ENCODE measurements around the gene HIP1. TPM values are rescaled to one million over a fixed set of nuclear protein-coding genes. Genes with fewer than 3 reads are reported as not detected.
"Not testable (repeated sequence)": the region's sequence is repeated elsewhere in the genome, so short reads cannot be mapped to it uniquely, and the experiment has no call there.

The HIP1 gene
- total and polyA plus RNA-seq, 9 donors, result 17.3 to 28.4 (median 23.5) TPM

- WGBS (ENCODE audit: insufficient coverage), result 26% methylated on average over 3 of the region's 4 CpGs
- Histone ChIP-seq H3K9me3 (replicated peaks; ENCODE audit: control insufficient read depth, low read depth, low read length) (no peaks in the 10 kb centered on the region), H3K4me1 (ENCODE audit: control insufficient read depth, insufficient read depth, low read length) (peaks cover 7% of the 10 kb centered on the region), H3K36me3 (ENCODE audit: control insufficient read depth, insufficient read depth, low read length) (peaks cover 6% of the 10 kb centered on the region), H3K27me3 (ENCODE audit: control insufficient read depth, insufficient read depth, low read length) (no peaks in the 10 kb centered on the region), H3K27ac (ENCODE audit: low read length) (no peak overlapping the region), H3K4me3 (ENCODE audit: low read length) (no peak overlapping the region)
- no peak for DNase-seq
These were observed 8.9 kb downstream of the HIP1 start for GRCh38 chr7:75729851-75730274.

- Histone ChIP-seq H3K4me1 (ENCODE audit: control insufficient read depth, insufficient read depth, low read length) (peaks cover 7% of the 10 kb centered on the region), H3K9me3 (replicated peaks; ENCODE audit: control insufficient read depth, low read depth, low read length) (no peaks in the 10 kb centered on the region), H3K4me3 (ENCODE audit: low read length) (no peak overlapping the region), H3K27me3 (ENCODE audit: control insufficient read depth, insufficient read depth, low read length) (no peaks in the 10 kb centered on the region), H3K27ac (ENCODE audit: low read length) (no peak overlapping the region), H3K36me3 (ENCODE audit: control insufficient read depth, insufficient read depth, low read length) (peaks cover 6% of the 10 kb centered on the region)
- DNase-seq, result no peak
- 62% methylated on average over 5 of the region's 8 CpGs for WGBS (ENCODE audit: insufficient coverage)
These were observed 10.7 kb downstream of the HIP1 start for GRCh38 chr7:75727881-75728593.

- H3K36me3 ChIP-seq (ENCODE audit: control insufficient read depth, insufficient read depth, low read length); DNase-seq; H3K4me1 ChIP-seq (ENCODE audit: control insufficient read depth, insufficient read depth, low read length); H3K9me3 ChIP-seq (replicated peaks; ENCODE audit: control insufficient read depth, low read depth, low read length); H3K4me3 ChIP-seq (ENCODE audit: low read length); H3K27me3 ChIP-seq (ENCODE audit: control insufficient read depth, insufficient read depth, low read length); H3K27ac ChIP-seq (ENCODE audit: low read length): not testable (repeated sequence)
- 88% methylated on average over 5 of the region's 6 CpGs for WGBS (ENCODE audit: insufficient coverage)
These were observed 11.4 kb downstream of the HIP1 start for GRCh38 chr7:75727351-75727750.

- Histone ChIP-seq H3K27me3 (ENCODE audit: control insufficient read depth, insufficient read depth, low read length) (no peaks in the 10 kb centered on the region), H3K4me1 (ENCODE audit: control insufficient read depth, insufficient read depth, low read length) (peaks cover 7% of the 10 kb centered on the region), H3K9me3 (replicated peaks; ENCODE audit: control insufficient read depth, low read depth, low read length) (no peaks in the 10 kb centered on the region), H3K36me3 (ENCODE audit: control insufficient read depth, insufficient read depth, low read length) (no peaks in the 10 kb centered on the region), H3K4me3 (ENCODE audit: low read length) (no peak overlapping the region), H3K27ac (ENCODE audit: low read length) (no peak overlapping the region)
- WGBS (ENCODE audit: insufficient coverage), result 100% methylated on average over 2 of the region's 6 CpGs
- DNase-seq, result no peak
These were observed 13.4 kb downstream of the HIP1 start for GRCh38 chr7:75725306-75725705.

DNA sequence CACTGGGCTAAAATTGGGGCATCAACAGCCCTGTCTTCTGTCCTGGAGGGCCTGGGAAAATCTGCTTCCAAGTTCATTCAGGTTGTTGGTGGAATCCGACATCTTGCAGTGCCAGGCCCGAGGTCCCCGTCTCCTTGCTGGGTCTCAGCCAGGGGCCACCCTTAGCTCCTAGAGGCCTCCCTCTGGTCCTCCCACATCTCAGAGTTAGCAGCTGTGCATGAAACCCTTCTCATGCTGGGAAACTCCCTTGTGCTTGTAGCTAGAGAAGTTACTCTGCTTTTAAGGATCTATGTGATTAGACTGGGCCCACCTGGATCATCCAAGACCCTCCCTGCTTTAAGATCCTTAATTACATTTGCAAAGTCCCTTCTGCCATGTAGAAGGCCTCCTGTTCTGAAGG, 15.3 kb downstream of the HIP1 start:
- no peak overlapping the region for H3K27ac ChIP-seq (ENCODE audit: low read length)
- H3K36me3 ChIP-seq (ENCODE audit: control insufficient read depth, insufficient read depth, low read length), result no peaks in the 10 kb centered on the region

GRCh38 chr7:75722373-75722772, 16.4 kb downstream of the HIP1 start:
- no peak for DNase-seq
- WGBS (ENCODE audit: insufficient coverage), result 30% methylated on average over 3 of the region's 4 CpGs
- no peak overlapping the region for H3K27ac ChIP-seq (ENCODE audit: low read length)

More for the DNA sequence above, 15.3 kb downstream of the HIP1 start:
- Histone ChIP-seq H3K9me3 (replicated peaks; ENCODE audit: control insufficient read depth, low read depth, low read length) (no peaks in the 10 kb centered on the region), H3K4me3 (ENCODE audit: low read length) (no peak overlapping the region), H3K4me1 (ENCODE audit: control insufficient read depth, insufficient read depth, low read length) (peaks cover 5% of the 10 kb centered on the region), H3K27me3 (ENCODE audit: control insufficient read depth, insufficient read depth, low read length) (no peaks in the 10 kb centered on the region)
- no peak for DNase-seq
- 82% methylated on average over 3 of the region's 3 CpGs for WGBS (ENCODE audit: insufficient coverage)

DNA sequence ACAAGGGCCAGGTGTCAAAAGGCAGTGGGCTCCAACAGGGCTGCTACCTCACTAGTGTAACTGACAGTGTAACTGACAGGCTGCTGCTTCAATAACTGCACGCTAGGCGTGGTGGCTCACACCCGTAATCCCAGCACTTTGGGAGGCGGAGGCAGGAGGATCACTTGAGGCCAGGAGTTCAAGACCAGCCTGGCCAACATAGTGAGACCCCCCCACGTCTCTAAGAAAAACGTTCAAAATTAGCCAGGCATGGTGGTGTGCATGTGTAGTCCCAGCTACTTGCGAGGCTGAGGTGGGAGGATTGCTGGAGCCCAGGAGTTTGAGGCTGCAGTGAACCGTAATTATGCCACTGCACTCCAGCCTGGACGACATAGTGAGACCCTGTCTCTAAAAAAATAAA, 16.8 kb downstream of the HIP1 start:
- not testable (repeated sequence) for H3K27me3 ChIP-seq (ENCODE audit: control insufficient read depth, insufficient read depth, low read length); H3K9me3 ChIP-seq (replicated peaks; ENCODE audit: control insufficient read depth, low read depth, low read length); H3K4me1 ChIP-seq (ENCODE audit: control insufficient read depth, insufficient read depth, low read length); H3K36me3 ChIP-seq (ENCODE audit: control insufficient read depth, insufficient read depth, low read length); DNase-seq; H3K27ac ChIP-seq (ENCODE audit: low read length); H3K4me3 ChIP-seq (ENCODE audit: low read length)
- WGBS (ENCODE audit: insufficient coverage), result 89% methylated on average over 4 of the region's 9 CpGs

More at GRCh38 chr7:75722373-75722772, 16.4 kb downstream of the HIP1 start:
- H3K4me1 ChIP-seq (ENCODE audit: control insufficient read depth, insufficient read depth, low read length), result no peaks in the 10 kb centered on the region
- H3K27me3 ChIP-seq (ENCODE audit: control insufficient read depth, insufficient read depth, low read length), result no peaks in the 10 kb centered on the region
- H3K4me3 ChIP-seq (ENCODE audit: low read length), result no peak overlapping the region
- H3K36me3 ChIP-seq (ENCODE audit: control insufficient read depth, insufficient read depth, low read length), result no peaks in the 10 kb centered on the region
- no peaks in the 10 kb centered on the region for H3K9me3 ChIP-seq (replicated peaks; ENCODE audit: control insufficient read depth, low read depth, low read length)

GRCh38 chr7:75721426-75721825, 17.3 kb downstream of the HIP1 start:
- H3K36me3 ChIP-seq (ENCODE audit: control insufficient read depth, insufficient read depth, low read length), result no peaks in the 10 kb centered on the region
- no peaks in the 10 kb centered on the region for H3K9me3 ChIP-seq (replicated peaks; ENCODE audit: control insufficient read depth, low read depth, low read length)
- WGBS (ENCODE audit: insufficient coverage), result 81% methylated on average over 2 of the region's 2 CpGs
- H3K4me3 ChIP-seq (ENCODE audit: low read length), result no peak overlapping the region
- DNase-seq, result no peak
- H3K4me1 ChIP-seq (ENCODE audit: control insufficient read depth, insufficient read depth, low read length), result no peaks in the 10 kb centered on the region
- no peak overlapping the region for H3K27ac ChIP-seq (ENCODE audit: low read length)
- no peaks in the 10 kb centered on the region for H3K27me3 ChIP-seq (ENCODE audit: control insufficient read depth, insufficient read depth, low read length)

DNA sequence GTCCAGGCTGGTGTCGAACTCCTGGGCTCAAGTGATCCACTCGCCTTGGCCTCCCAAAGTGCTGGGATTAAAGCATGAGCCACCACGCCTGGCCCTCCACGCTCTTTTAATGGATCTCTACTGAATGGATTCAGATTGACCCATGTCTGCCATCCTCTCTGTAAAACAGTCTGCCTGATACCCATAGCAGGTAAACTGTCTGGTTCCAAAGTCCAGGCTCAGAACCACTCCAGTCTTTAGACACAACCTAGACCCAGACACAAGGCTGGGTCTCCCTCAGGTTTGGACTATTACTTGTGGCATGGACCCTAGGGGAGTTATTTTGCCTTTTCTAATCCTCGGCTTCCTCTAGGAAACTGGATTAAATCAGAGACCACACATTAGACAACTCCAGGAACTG, 19.1 kb downstream of the HIP1 start:
- Histone ChIP-seq H3K36me3 (ENCODE audit: control insufficient read depth, insufficient read depth, low read length) (no peaks in the 10 kb centered on the region), H3K27ac (ENCODE audit: low read length) (no peak overlapping the region), H3K4me3 (ENCODE audit: low read length) (no peak overlapping the region), H3K9me3 (replicated peaks; ENCODE audit: control insufficient read depth, low read depth, low read length) (no peaks in the 10 kb centered on the region), H3K4me1 (ENCODE audit: control insufficient read depth, insufficient read depth, low read length) (no peaks in the 10 kb centered on the region), H3K27me3 (ENCODE audit: control insufficient read depth, insufficient read depth, low read length) (no peaks in the 10 kb centered on the region)
- DNase-seq, result no peak
- 98% methylated on average over 3 of the region's 5 CpGs for WGBS (ENCODE audit: insufficient coverage)

DNA sequence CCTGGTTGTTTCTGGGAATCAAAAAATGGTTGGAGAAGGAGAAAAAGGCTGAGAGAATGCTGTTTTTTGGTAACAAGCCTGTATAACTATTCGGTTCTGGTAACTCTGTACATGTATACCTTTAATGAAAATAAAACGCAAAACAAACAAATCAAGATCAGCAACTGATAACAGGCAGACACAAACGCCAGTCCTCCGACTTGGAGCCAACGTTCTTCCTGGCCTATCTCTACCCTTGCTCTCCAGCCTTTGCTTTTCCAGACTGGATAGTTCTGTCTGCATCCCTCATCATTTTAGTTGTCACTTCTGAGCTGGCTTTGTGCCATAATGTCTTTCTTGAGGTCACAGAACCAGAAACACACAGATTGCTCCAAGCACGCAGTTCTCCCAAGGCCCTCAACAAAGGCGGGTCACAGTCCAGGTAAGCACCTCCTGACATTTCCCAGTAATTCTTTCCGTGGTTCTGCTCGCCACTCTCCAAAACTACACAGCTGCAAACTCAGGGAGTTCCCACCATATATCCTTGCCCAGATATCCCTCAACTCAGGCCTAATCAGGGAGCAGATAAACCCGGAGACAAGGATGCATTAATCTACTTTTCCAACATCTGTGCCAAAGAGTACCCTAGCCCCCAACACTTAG, 20.2 kb downstream of the HIP1 start:
- Histone ChIP-seq H3K27ac (ENCODE audit: low read length) (no peak overlapping the region), H3K27me3 (ENCODE audit: control insufficient read depth, insufficient read depth, low read length) (no peaks in the 10 kb centered on the region), H3K36me3 (ENCODE audit: control insufficient read depth, insufficient read depth, low read length) (no peaks in the 10 kb centered on the region), H3K4me1 (ENCODE audit: control insufficient read depth, insufficient read depth, low read length) (no peaks in the 10 kb centered on the region), H3K4me3 (ENCODE audit: low read length) (no peak overlapping the region), H3K9me3 (replicated peaks; ENCODE audit: control insufficient read depth, low read depth, low read length) (no peaks in the 10 kb centered on the region)
- WGBS (ENCODE audit: insufficient coverage), result 80% methylated on average over 9 of the region's 10 CpGs
- DNase-seq, result no peak
